HCT116 (cell line): ENCODE results near the gene CCDC24. TPM values are rescaled to one million over a fixed set of nuclear protein-coding genes. Genes with fewer than 3 reads are reported as not detected.
A peak's percentile ranks its signal among the peaks of the same experiment; 100 is the strongest.

Source experiments
- ATAC-seq: fragments of 200-7000 bp; cut with Tn5 transposase; 2 replicates; pipeline ENCODE4 v1.9.1; 2020; ENCODE audit warnings: mild to moderate bottlenecking, moderate library complexity
- BruUV-seq: library from RNA; stranded (reverse); fragments of 400-500 nt; replicated peaks from 2 replicates; lab custom pipeline; 2021; lab: Mats Ljungman, UMichigan
- CTCF ChIA-PET: fragments of 300-600 bp; sonication (Branson Sonifier 250); formaldehyde crosslinking; loops from one replicate; lab custom pipeline; 2021; ENCODE audit warnings: antibody characterized with exemption; lab: Charles Lee
- POLR2A ChIA-PET: fragments of 300-600, 350-600 bp; sonication (Branson Sonifier 250); formaldehyde crosslinking; loops from one replicate; lab custom pipeline; 2021; ENCODE audit warnings: antibody characterized with exemption; lab: Charles Lee
- RAD21 ChIA-PET, 2 experiments: fragments of 300-600 bp; sonication (Branson Sonifier 250); formaldehyde crosslinking; loops; one replicate each; lab custom pipeline; 2023; ENCODE audit warnings: low total read pairs in 2 of 2; ENCODE audit not compliant: uncharacterized antibody in 2 of 2, unreplicated experiment in 2 of 2, low non-redundant PET in 1 of 2; lab: Charles Lee
- DNase-seq: peaks from one replicate; pipeline ENCODE4 v3.0.0-alpha.2; 2010; ENCODE audit warnings: low read depth, low spot score
- H2AFZ ChIP-seq: fragments of 200-600 bp; shearing (Covaris generic), sonication (generic); 2 replicates; pipeline ENCODE4 v1.6.1; 2017; ENCODE audit warnings: low read depth, mixed run types, mixed read lengths, antibody characterized with exemption, low read length; ENCODE audit not compliant: poor library complexity, severe bottlenecking
- H3K27ac ChIP-seq: 2 replicates; pipeline ENCODE4 v1.5.1; 2012; ENCODE audit warnings: low read depth, low read length
- H3K27me3 ChIP-seq: fragments of 200-600 bp; sonication (generic); 2 replicates; pipeline ENCODE4 v1.6.1; 2016; ENCODE audit warnings: mixed run types, low read length, mixed read lengths; ENCODE audit not compliant: insufficient read depth
- H3K36me3 ChIP-seq, 2 experiments: fragments of 200-500 bp in 1 of 2; fragments of 200-600 bp in 1 of 2; sonication (Bioruptor generic) in 1 of 2; sonication (generic) in 1 of 2; 2 replicates each; pipeline versions ENCODE4 v1.5.1 to v1.6.1; 2014 to 2016; ENCODE audit warnings: low read length in 2 of 2, inconsistent platforms in 1 of 2, mixed read lengths in 1 of 2, mixed run types in 1 of 2; ENCODE audit not compliant: insufficient read depth in 2 of 2, control insufficient read depth in 1 of 2
- H3K4me1 ChIP-seq, 2 experiments: fragments of 200-600 bp in 1 of 2; sonication (generic) in 1 of 2; 2 replicates each; pipeline versions ENCODE4 v1.5.1 to v1.6.1; 2012 to 2017; ENCODE audit warnings: low read length in 2 of 2, inconsistent platforms in 1 of 2, mild to moderate bottlenecking in 1 of 2, mixed read lengths in 1 of 2, mixed run types in 1 of 2, moderate library complexity in 1 of 2; ENCODE audit not compliant: insufficient read depth in 2 of 2, control insufficient read depth in 1 of 2
- H3K4me2 ChIP-seq: fragments of 200-600 bp; sonication (generic); 2 replicates; pipeline ENCODE4 v1.6.1; 2017; ENCODE audit warnings: mixed run types, low read length, mixed read lengths
- H3K4me3 ChIP-seq, 2 experiments: fragments of 200-600 bp in 1 of 2; sonication (generic) in 1 of 2; replicated peaks in 1 of 2; 2 replicates each; pipeline ENCODE4 v1.5.1; 2011 to 2016; ENCODE audit warnings: low read length in 2 of 2, control low read depth in 1 of 2, low read depth in 1 of 2, mild to moderate bottlenecking in 1 of 2, mixed read lengths in 1 of 2, mixed run types in 1 of 2
- H3K79me2 ChIP-seq: fragments of 200-600 bp; sonication (generic); 2 replicates; pipeline ENCODE4 v1.6.1; 2017; ENCODE audit warnings: mild to moderate bottlenecking, mixed run types, low read length, moderate library complexity, mixed read lengths; ENCODE audit not compliant: insufficient read depth
- H3K9ac ChIP-seq: fragments of 200-600 bp; sonication (generic); 2 replicates; pipeline ENCODE4 v1.6.1; 2016; ENCODE audit warnings: low read length, mixed read lengths
- H3K9me2 ChIP-seq: fragments of 200-600 bp; sonication (generic), shearing (Covaris generic); 2 replicates; pipeline ENCODE4 v1.6.1; 2017; ENCODE audit warnings: mixed run types, mild to moderate bottlenecking, moderate library complexity; ENCODE audit not compliant: insufficient read depth
- H3K9me3 ChIP-seq, 2 experiments: fragments of 200-500 bp in 1 of 2; fragments of 200-600 bp in 1 of 2; sonication (Bioruptor generic) in 1 of 2; sonication (generic) in 1 of 2; 2 replicates each; pipeline ENCODE4 v1.6.1; 2014 to 2017; ENCODE audit warnings: low read length in 2 of 2, mixed read lengths in 2 of 2, inconsistent platforms in 1 of 2, low read depth in 1 of 2, mild to moderate bottlenecking in 1 of 2, mixed run types in 1 of 2, moderate library complexity in 1 of 2; ENCODE audit not compliant: control insufficient read depth in 1 of 2, insufficient read depth in 1 of 2
- H4K20me1 ChIP-seq: fragments of 200-600 bp; sonication (generic), shearing (Covaris generic); 2 replicates; pipeline ENCODE4 v1.6.1; 2017; ENCODE audit warnings: mixed run types, mild to moderate bottlenecking, moderate library complexity; ENCODE audit not compliant: insufficient read depth
- ATF3 ChIP-seq: IDR thresholded peaks from 2 replicates; pipeline ENCODE4 v1.6.1; 2012
- CEBPB ChIP-seq: IDR thresholded peaks from 2 replicates; pipeline ENCODE4 v1.6.1; 2012; ENCODE audit warnings: low read depth
- EGR1 ChIP-seq: IDR thresholded peaks from 2 replicates; pipeline ENCODE4 v1.6.1; 2012; ENCODE audit warnings: low read depth
- ELF1 ChIP-seq: IDR thresholded peaks from 2 replicates; pipeline ENCODE4 v1.6.1; 2012; ENCODE audit warnings: low read depth, borderline replicate concordance
- MAX ChIP-seq: IDR thresholded peaks from 2 replicates; pipeline ENCODE4 v1.6.1; 2012
- POLR2A ChIP-seq: IDR thresholded peaks from 2 replicates; pipeline ENCODE4 v1.7.0; 2011; ENCODE audit warnings: borderline replicate concordance; ENCODE audit not compliant: insufficient read depth, insufficient read length; ENCODE audit errors: extremely low read depth
- POLR2AphosphoS5 ChIP-seq: IDR thresholded peaks from 2 replicates; pipeline ENCODE4 v1.6.1; 2011; ENCODE audit warnings: mild to moderate bottlenecking, low read depth, low read length, moderate library complexity
- TCF7L2 ChIP-seq: IDR thresholded peaks from 2 replicates; pipeline ENCODE4 v1.7.0; 2011; ENCODE audit warnings: borderline replicate concordance, inconsistent platforms; ENCODE audit not compliant: insufficient read depth, insufficient read length; ENCODE audit errors: extremely low read depth
- ZBTB33 ChIP-seq: IDR thresholded peaks from 2 replicates; pipeline ENCODE4 v1.6.1; 2011; ENCODE audit warnings: mild to moderate bottlenecking, low read length, moderate library complexity; ENCODE audit not compliant: insufficient replicate concordance; ENCODE audit errors: extremely low read depth
- ZFX ChIP-seq: fragments of 450-650 bp; IDR thresholded peaks from 2 replicates; pipeline ENCODE4 v1.6.1; 2017
- intact Hi-C: fragments of 100-400 bp; cut with micrococcal nuclease; formaldehyde crosslinking; loops from 2 replicates; pipeline ENCODE4 v1.10.0; 2022
- total RNA-seq: library from RNA; stranded (reverse); gene quantifications from one replicate; pipeline ENCODE4 v1.2.1, GENCODE V29; 2021; ENCODE audit not compliant: unreplicated experiment

Gene CCDC24
- total RNA-seq, 1 experiment from 2014 or later: 23.3 TPM

- peak within 1 kb of the TSS; percentile 80 for H3K27ac ChIP-seq
- TF ChIP-seq ZBTB33: no peak
- TF ChIP-seq ELF1: no peak
- TF ChIP-seq TCF7L2: peak; percentile 37
- TF ChIP-seq POLR2A: peak; percentile 84
- no peak for TF ChIP-seq ATF3
- TF ChIP-seq ZFX: peak; percentile 82
- no peak for TF ChIP-seq MAX
- TF ChIP-seq CEBPB: no peak
- no peak for TF ChIP-seq EGR1
- TF ChIP-seq POLR2AphosphoS5: peak; percentile 91
- TF ChIP-seq, all 23 proteins: peak for 4
- Histone ChIP-seq H3K9me2 (no peaks in the 10 kb centered on the region), H3K4me3 (peak within 1 kb of the TSS; percentile 92 to 99), H3K79me2 (peaks cover 61% of the 10 kb centered on the region), H3K27me3 (no peaks in the 10 kb centered on the region), H3K4me2 (peak within 1 kb of the TSS; percentile 97), H3K4me1 (peaks cover 22 to 59% of the 10 kb centered on the region in 2 experiments), H2AFZ (peak within 1 kb of the TSS; percentile 30), H3K36me3 (peaks cover 15 to 50% of the 10 kb centered on the region in 2 experiments; a peak in 3 of 4 replicates), H4K20me1 (no peaks in the 10 kb centered on the region), H3K9ac (peak within 1 kb of the TSS; percentile 93), H3K9me3 (no peaks in the 10 kb centered on the region)
- CTCF ChIA-PET: interaction anchor here (1.3 to 2.2 kb wide), 3 partner anchors 40 to 211 kb away, joined by 3 to 10 read pairs (median 6); no protein-coding TSS in a partner anchor
- RAD21 ChIA-PET: no interaction called here
- no TSS peak for BruUV-seq
- POLR2A ChIA-PET: interaction anchor here (0.6 kb wide), 1 partner anchor 11 kb away, joined by 3 read pairs; no protein-coding TSS in a partner anchor
- DNase-seq: peak; percentile 87
- intact Hi-C loops: no loop called here
- peak; percentile 74 for ATAC-seq
Observed at GRCh38 chr1:43974443-43975248, 16.8 kb upstream of the CCDC24 start, which contains the start of gene ATP6V0B. Gene ATP6V0B (plus strand): TSS chr1:43974960. CDS start chr1:43975041, 81 bp downstream.
